WTC11 (cell line): ENCODE results near the gene F8. TPM values are rescaled to one million over a fixed set of nuclear protein-coding genes. Genes with fewer than 3 reads are reported as not detected.
A peak's percentile ranks its signal among the peaks of the same experiment; 100 is the strongest.

ENCODE experiments used
- ATAC-seq: fragments of 200-7000 bp; cut with Tn5 transposase; 2 replicates; pipeline ENCODE4 v1.10.0; 2021; ENCODE audit warnings: mild to moderate bottlenecking, moderate library complexity
- CTCF ChIA-PET: fragments of 300-600 bp; sonication (Branson Sonifier 250); formaldehyde crosslinking; loops from one replicate; lab custom pipeline; 2021; ENCODE audit warnings: antibody characterized with exemption; lab: Charles Lee
- POLR2A ChIA-PET: fragments of 350-600 bp; sonication (Branson Sonifier 250); formaldehyde crosslinking; loops from one replicate; lab custom pipeline; 2021; ENCODE audit warnings: antibody characterized with exemption; lab: Charles Lee
- DNase-seq: peaks from one replicate; pipeline ENCODE4 v3.0.0; 2021; ENCODE audit warnings: low spot score
- H3K27ac Mint-ChIP-seq: 2 replicates; pipeline ENCODE4 v1.8.0; 2021; ENCODE audit warnings: mixed read lengths
- H3K27me3 Mint-ChIP-seq: 2 replicates; pipeline ENCODE4 v1.8.0; 2021; ENCODE audit warnings: low read depth, mild to moderate bottlenecking, moderate library complexity, mixed read lengths
- H3K36me3 Mint-ChIP-seq: 2 replicates; pipeline ENCODE4 v1.8.0; 2021; ENCODE audit warnings: mixed read lengths
- H3K4me1 Mint-ChIP-seq: 2 replicates; pipeline ENCODE4 v1.8.0; 2022; ENCODE audit warnings: mixed read lengths
- H3K4me3 Mint-ChIP-seq: 2 replicates; pipeline ENCODE4 v1.8.0; 2021; ENCODE audit warnings: mild to moderate bottlenecking, moderate library complexity, mixed read lengths
- H3K9me3 Mint-ChIP-seq: 2 replicates; pipeline ENCODE4 v1.8.0; 2021; ENCODE audit warnings: mixed read lengths
- CDX4 ChIP-seq: fragments of 250-450 bp; sonication (Bioruptor Pico); IDR thresholded peaks from 2 replicates; pipeline ENCODE4 v1.9.0; 2021; ENCODE audit warnings: moderate library complexity, mild to moderate bottlenecking, inconsistent platforms, borderline replicate concordance
- ELF4 ChIP-seq: sonication (generic); formaldehyde crosslinking; IDR thresholded peaks from 2 replicates; pipeline ENCODE4 v1.8.1; 2022; ENCODE audit warnings: low read depth, mild to moderate bottlenecking, moderate library complexity, missing genetic modification reagents
- JAZF1 ChIP-seq: fragments of 250-450 bp; sonication (Bioruptor Pico); IDR thresholded peaks from 2 replicates; pipeline ENCODE4 v1.9.0; 2021; ENCODE audit warnings: moderate library complexity, mild to moderate bottlenecking, inconsistent platforms
- NR2C2 ChIP-seq: sonication (generic); formaldehyde crosslinking; IDR thresholded peaks from 2 replicates; pipeline ENCODE4 v1.8.0; 2022; ENCODE audit warnings: mild to moderate bottlenecking, missing genetic modification reagents
- RELA ChIP-seq: sonication (generic); formaldehyde crosslinking; IDR thresholded peaks from 2 replicates; pipeline ENCODE4 v1.8.1; 2022; ENCODE audit warnings: missing genetic modification reagents, mild to moderate bottlenecking, borderline replicate concordance
- SMAD3 ChIP-seq: sonication (generic); formaldehyde crosslinking; IDR thresholded peaks from 2 replicates; pipeline ENCODE4 v1.8.0; 2022; ENCODE audit warnings: missing genetic modification reagents, mild to moderate bottlenecking, borderline replicate concordance
- SMAD4 ChIP-seq: sonication (generic); formaldehyde crosslinking; IDR thresholded peaks from 2 replicates; pipeline ENCODE4 v1.8.0; 2022; ENCODE audit warnings: mild to moderate bottlenecking, missing genetic modification reagents
- SOX15 ChIP-seq: fragments of 250-450 bp; sonication (Bioruptor Pico); IDR thresholded peaks from 2 replicates; pipeline ENCODE4 v1.9.0; 2021; ENCODE audit warnings: mild to moderate bottlenecking
- TP53 ChIP-seq: sonication (generic); formaldehyde crosslinking; IDR thresholded peaks from 2 replicates; pipeline ENCODE4 v1.8.1; 2023; ENCODE audit warnings: mild to moderate bottlenecking, missing genetic modification reagents
- ZBTB21 ChIP-seq: sonication (generic); formaldehyde crosslinking; IDR thresholded peaks from 2 replicates; pipeline ENCODE4 v1.8.1; 2023; ENCODE audit warnings: mild to moderate bottlenecking, missing genetic modification reagents, borderline replicate concordance
- ZBTB43 ChIP-seq: sonication (generic); formaldehyde crosslinking; IDR thresholded peaks from 2 replicates; pipeline ENCODE4 v1.8.1; 2023; ENCODE audit warnings: mild to moderate bottlenecking, missing genetic modification reagents
- ZNF138 ChIP-seq: sonication (generic); formaldehyde crosslinking; conservative IDR thresholded peaks from 2 replicates; pipeline ENCODE4 v1.8.1; 2022; ENCODE audit warnings: mild to moderate bottlenecking, moderate library complexity, missing genetic modification reagents
- ZNF232 ChIP-seq: sonication (generic); formaldehyde crosslinking; IDR thresholded peaks from 2 replicates; pipeline ENCODE4 v1.8.0; 2022; ENCODE audit warnings: mild to moderate bottlenecking, missing genetic modification reagents
- ZNF263 ChIP-seq: sonication (generic); formaldehyde crosslinking; IDR thresholded peaks from 2 replicates; pipeline ENCODE4 v1.8.1; 2022; ENCODE audit warnings: low read depth, mild to moderate bottlenecking, moderate library complexity, missing genetic modification reagents
- ZNF281 ChIP-seq: sonication (generic); formaldehyde crosslinking; IDR thresholded peaks from 2 replicates; pipeline ENCODE4 v1.8.0; 2023; ENCODE audit warnings: mild to moderate bottlenecking, missing genetic modification reagents
- ZNF317 ChIP-seq: sonication (generic); formaldehyde crosslinking; IDR thresholded peaks from 2 replicates; pipeline ENCODE4 v1.8.1; 2023; ENCODE audit warnings: low read depth, mild to moderate bottlenecking, moderate library complexity, missing genetic modification reagents, borderline replicate concordance
- ZNF396 ChIP-seq: fragments of 250-450 bp; sonication (Bioruptor Pico); IDR thresholded peaks from 2 replicates; pipeline ENCODE4 v1.8.0; 2021; ENCODE audit warnings: mild to moderate bottlenecking, moderate library complexity, borderline replicate concordance
- ZNF416 ChIP-seq: fragments of 250-450 bp; sonication (Bioruptor Pico); IDR thresholded peaks from 2 replicates; pipeline ENCODE4 v1.9.0; 2021; ENCODE audit warnings: mild to moderate bottlenecking, inconsistent platforms
- total RNA-seq: library from RNA; stranded (reverse); gene quantifications from 3 replicates; pipeline ENCODE4 v1.2.3, GENCODE V29; 2021
- TF ChIP-seq, protein P1 (sequence below): sonication (generic); formaldehyde crosslinking; IDR thresholded peaks from 2 replicates; pipeline ENCODE4 v1.8.0; 2023; ENCODE audit warnings: missing genetic modification reagents
- TF ChIP-seq, protein P2 (sequence below): sonication (generic); formaldehyde crosslinking; IDR thresholded peaks from 2 replicates; pipeline ENCODE4 v1.8.0; 2022; ENCODE audit warnings: mild to moderate bottlenecking, missing genetic modification reagents
- TF ChIP-seq, protein P3 (sequence below): sonication (generic); formaldehyde crosslinking; conservative IDR thresholded peaks from 2 replicates; pipeline ENCODE4 v1.8.1; 2022; ENCODE audit warnings: mild to moderate bottlenecking, missing genetic modification reagents
- TF ChIP-seq, protein P4 (sequence below): fragments of 250-450 bp; sonication (Bioruptor Pico); IDR thresholded peaks from 2 replicates; pipeline ENCODE4 v2.1.2; 2022; ENCODE audit warnings: mild to moderate bottlenecking, moderate library complexity

The F8 gene
- total RNA-seq, 1 experiment from 2014 or later, result 1.6 TPM

DNA sequence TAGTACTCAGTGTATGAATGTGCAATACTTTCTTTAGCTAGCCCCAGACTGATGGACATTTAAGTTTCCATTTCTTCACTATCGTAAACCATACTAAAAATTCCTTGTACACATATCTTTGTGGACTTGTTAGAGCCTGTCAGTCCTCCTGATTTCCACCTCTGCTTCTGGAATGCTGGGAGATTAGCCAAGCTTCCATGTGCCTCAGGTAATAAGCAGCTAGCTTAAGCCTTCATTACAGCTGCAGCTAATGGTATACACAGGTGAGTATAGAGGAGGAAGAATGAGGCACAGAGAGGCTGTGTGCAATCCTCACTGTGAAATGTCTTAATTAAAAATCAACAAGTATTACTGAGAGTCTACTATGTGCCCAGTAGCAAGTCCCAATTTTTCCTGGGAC, 197.9 kb downstream of the F8 start:
- Mint-ChIP-seq H3K27ac (no peak overlapping the region), H3K9me3 (no peaks in the 10 kb centered on the region), H3K36me3 (no peaks in the 10 kb centered on the region), H3K27me3 (no peaks in the 10 kb centered on the region), H3K4me3 (no peak overlapping the region), H3K4me1 (peaks cover 32% of the 10 kb centered on the region)
- no peak for TF ChIP-seq ZBTB21
- TF ChIP-seq CDX4, result no peak
- no peak for TF ChIP-seq ZBTB43
- no peak for TF ChIP-seq TP53
- TF ChIP-seq SOX15, result no peak
- no peak for TF ChIP-seq RELA (CRISPR knock-in tag)
- TF ChIP-seq NR2C2, result no peak
- no peak for TF ChIP-seq ZNF396
- no peak for TF ChIP-seq SMAD3 (CRISPR knock-in tag)
- TF ChIP-seq, protein P1, sequence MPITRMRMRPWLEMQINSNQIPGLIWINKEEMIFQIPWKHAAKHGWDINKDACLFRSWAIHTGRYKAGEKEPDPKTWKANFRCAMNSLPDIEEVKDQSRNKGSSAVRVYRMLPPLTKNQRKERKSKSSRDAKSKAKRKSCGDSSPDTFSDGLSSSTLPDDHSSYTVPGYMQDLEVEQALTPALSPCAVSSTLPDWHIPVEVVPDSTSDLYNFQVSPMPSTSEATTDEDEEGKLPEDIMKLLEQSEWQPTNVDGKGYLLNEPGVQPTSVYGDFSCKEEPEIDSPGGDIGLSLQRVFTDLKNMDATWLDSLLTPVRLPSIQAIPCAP (CRISPR knock-in tag), result no peak
- no peak for TF ChIP-seq ELF4 (CRISPR knock-in tag)
- no peak for TF ChIP-seq ZNF317 (CRISPR knock-in tag)
- no peak for TF ChIP-seq ZNF416 (CRISPR knock-in tag)
- CTCF ChIA-PET, result no interaction called here
- POLR2A ChIA-PET, result no interaction called here
- DNase-seq, result no peak
- no peak for ATAC-seq

- peak overlapping the region; percentile 95 for H3K27ac Mint-ChIP-seq
- ChIA-PET POLR2A (no interaction called here), CTCF (no interaction called here)
- peaks cover 4% of the 10 kb centered on the region; the same call in 1 of the 2 replicates for H3K9me3 Mint-ChIP-seq
- 0 out of 2 replicates have a peak overlapping the region, but pooled peaks have one; percentile 34 for H3K4me3 Mint-ChIP-seq
- ATAC-seq, result no peak
- peaks cover 4% of the 10 kb centered on the region for H3K36me3 Mint-ChIP-seq
- peaks cover 39% of the 10 kb centered on the region for H3K4me1 Mint-ChIP-seq
- H3K27me3 Mint-ChIP-seq, result no peaks in the 10 kb centered on the region
- no peak for DNase-seq
- TF ChIP-seq ZNF281 (no peak), JAZF1 (CRISPR knock-in tag) (no peak)
- TF ChIP-seq, protein P2, sequence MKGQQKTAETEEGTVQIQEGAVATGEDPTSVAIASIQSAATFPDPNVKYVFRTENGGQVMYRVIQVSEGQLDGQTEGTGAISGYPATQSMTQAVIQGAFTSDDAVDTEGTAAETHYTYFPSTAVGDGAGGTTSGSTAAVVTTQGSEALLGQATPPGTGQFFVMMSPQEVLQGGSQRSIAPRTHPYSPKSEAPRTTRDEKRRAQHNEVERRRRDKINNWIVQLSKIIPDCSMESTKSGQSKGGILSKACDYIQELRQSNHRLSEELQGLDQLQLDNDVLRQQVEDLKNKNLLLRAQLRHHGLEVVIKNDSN (CRISPR knock-in tag), result 0 out of 2 replicates have a peak, but pooled peaks have one; percentile 19
- TF ChIP-seq, protein P3, sequence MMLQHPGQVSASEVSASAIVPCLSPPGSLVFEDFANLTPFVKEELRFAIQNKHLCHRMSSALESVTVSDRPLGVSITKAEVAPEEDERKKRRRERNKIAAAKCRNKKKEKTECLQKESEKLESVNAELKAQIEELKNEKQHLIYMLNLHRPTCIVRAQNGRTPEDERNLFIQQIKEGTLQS (CRISPR knock-in tag), result no peak
These were observed 200.5 kb downstream of the F8 start for GRCh38 chrX:154822029-154822428.

DNA sequence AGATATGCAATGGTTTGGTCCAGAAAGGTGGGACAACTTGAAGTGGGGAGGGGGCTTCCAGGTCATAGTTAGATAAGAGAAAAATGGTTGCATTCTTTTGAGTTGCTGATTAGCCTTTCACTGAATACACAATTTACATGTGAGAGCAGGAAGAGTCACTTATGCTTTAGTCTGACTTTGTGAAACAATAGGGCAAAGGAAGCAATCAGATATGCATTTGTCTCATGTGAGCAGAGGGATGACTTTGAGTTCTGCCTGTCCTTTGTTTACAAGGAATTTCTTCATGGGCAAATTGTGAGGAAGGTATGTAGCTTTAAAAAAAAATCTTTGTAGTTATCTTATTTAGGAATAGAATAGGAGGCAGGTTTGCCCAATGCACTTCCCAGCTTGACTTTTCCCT, 201.0 kb downstream of the F8 start:
- CTCF ChIA-PET, result interaction anchor here (0.6 to 1.5 kb wide), 2 partner anchors 16 to 73 kb away, joined by 3 to 5 read pairs; partner anchors contain the start of gene MPP1
- Mint-ChIP-seq H3K36me3 (peaks cover 6% of the 10 kb centered on the region), H3K4me3 (no peak overlapping the region), H3K4me1 (peaks cover 39% of the 10 kb centered on the region)
- DNase-seq, result no peak
- no peak for TF ChIP-seq SMAD4 (CRISPR knock-in tag)
- TF ChIP-seq, protein P1 (CRISPR knock-in tag), result no peak
- no peak for TF ChIP-seq ZNF263 (CRISPR knock-in tag)
- no peak for TF ChIP-seq ZNF232
- no peak for TF ChIP-seq ZNF138 (CRISPR knock-in tag)
- no peak for TF ChIP-seq ELF4 (CRISPR knock-in tag)
- TF ChIP-seq CDX4, result no peak
- TF ChIP-seq, protein P4, sequence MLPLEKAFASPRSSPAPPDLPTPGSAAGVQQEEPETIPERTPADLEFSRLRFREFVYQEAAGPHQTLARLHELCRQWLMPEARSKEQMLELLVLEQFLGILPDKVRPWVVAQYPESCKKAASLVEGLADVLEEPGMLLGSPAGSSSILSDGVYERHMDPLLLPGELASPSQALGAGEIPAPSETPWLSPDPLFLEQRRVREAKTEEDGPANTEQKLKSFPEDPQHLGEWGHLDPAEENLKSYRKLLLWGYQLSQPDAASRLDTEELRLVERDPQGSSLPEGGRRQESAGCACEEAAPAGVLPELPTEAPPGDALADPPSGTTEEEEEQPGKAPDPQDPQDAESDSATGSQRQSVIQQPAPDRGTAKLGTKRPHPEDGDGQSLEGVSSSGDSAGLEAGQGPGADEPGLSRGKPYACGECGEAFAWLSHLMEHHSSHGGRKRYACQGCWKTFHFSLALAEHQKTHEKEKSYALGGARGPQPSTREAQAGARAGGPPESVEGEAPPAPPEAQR (CRISPR knock-in tag), result no peak
- TF ChIP-seq, all 79 proteins: peak for 0
- H3K9me3 Mint-ChIP-seq, result peaks cover 5% of the 10 kb centered on the region; the same call in 1 of the 2 replicates
- H3K27me3 Mint-ChIP-seq, result no peaks in the 10 kb centered on the region
- H3K27ac Mint-ChIP-seq, result peak overlapping the region; percentile 95
- POLR2A ChIA-PET, result no interaction called here
- ATAC-seq, result no peak
